ENCODE results near the gene WRAP53.

GRCh38 chr17:7732981-7733539 lies 44.8 kb downstream of the WRAP53 start:
- TF ChIP-seq EZH2 (IDR thresholded peaks at IDR 0.05), result no peak
- no peak for TF ChIP-seq POLR2AphosphoS5 (IDR thresholded peaks at IDR 0.05; ENCODE audit: borderline replicate concordance, low read depth, low read length)
- TF ChIP-seq FOXP2 (optimal IDR thresholded peaks at IDR 0.05; ENCODE audit: control extremely low read depth, extremely low read length, insufficient read depth), result no peak

Data from SK-N-MC (cell line).